ENCODE data around the gene VAT1L.

GRCh38 chr16:77961814-77962213 is 173.4 kb downstream of the VAT1L start:
- TF ChIP-seq CTCF (IDR thresholded peaks at IDR 0.05; ENCODE audit: low read length) = no peak
- TF ChIP-seq EZH2 (IDR thresholded peaks at IDR 0.05; ENCODE audit: borderline replicate concordance, low read length) = no peak

Data from OCI-LY1 (cell line).